Fibroblast of lung (primary cell): ENCODE measurements around the gene HIBCH. TPM values are rescaled to one million over a fixed set of nuclear protein-coding genes. Genes with fewer than 3 reads are reported as not detected.

Source experiments
- DNase-seq, 2 donors: peaks; one replicate each; pipeline versions ENCODE4 v3.0.0 to v3.0.0-alpha.2; 2010; ENCODE audit warnings: low read depth in 2 of 2
- H2AFZ ChIP-seq: 2 replicates; pipeline ENCODE4 v1.5.1; 2012; ENCODE audit warnings: low read length, control low read depth, inconsistent platforms
- H3K27ac ChIP-seq: 2 replicates; pipeline ENCODE4 v1.5.1; 2011; ENCODE audit warnings: low read length, control low read depth; ENCODE audit not compliant: insufficient read depth
- H3K27me3 ChIP-seq: 2 replicates; pipeline ENCODE4 v1.5.1; 2011; ENCODE audit warnings: mild to moderate bottlenecking, low read length; ENCODE audit not compliant: control insufficient read depth, insufficient read depth
- H3K36me3 ChIP-seq: 2 replicates; pipeline ENCODE4 v1.5.1; 2011; ENCODE audit warnings: low read length; ENCODE audit not compliant: control insufficient read depth, insufficient read depth
- H3K4me1 ChIP-seq: 2 replicates; pipeline ENCODE4 v1.5.1; 2011; ENCODE audit warnings: low read length; ENCODE audit not compliant: control insufficient read depth, insufficient read depth; ENCODE audit errors: extremely low read depth
- H3K4me2 ChIP-seq: 2 replicates; pipeline ENCODE4 v1.5.1; 2011; ENCODE audit warnings: low read length, control low read depth; ENCODE audit not compliant: insufficient read depth; ENCODE audit errors: extremely low read depth
- H3K4me3 ChIP-seq, 4 experiments: fragments of 200-600 bp in 1 of 4; sonication (generic) in 1 of 4; replicated peaks in 1 of 4; 2 replicates each; pipeline ENCODE4 v1.5.1; 2011 to 2016; ENCODE audit warnings: low read length in 4 of 4, low read depth in 3 of 4, mild to moderate bottlenecking in 3 of 4, control low read depth in 2 of 4, inconsistent platforms in 1 of 4, mixed read lengths in 1 of 4; ENCODE audit not compliant: insufficient read depth in 1 of 4; ENCODE audit errors: control extremely low read depth in 1 of 4
- H3K79me2 ChIP-seq: 2 replicates; pipeline ENCODE4 v1.5.1; 2012; ENCODE audit warnings: mild to moderate bottlenecking, low read length, inconsistent platforms; ENCODE audit not compliant: control insufficient read depth, insufficient read depth
- H3K9ac ChIP-seq: 2 replicates; pipeline ENCODE4 v1.5.1; 2011; ENCODE audit warnings: mild to moderate bottlenecking, low read length, control low read depth; ENCODE audit not compliant: insufficient read depth
- H3K9me3 ChIP-seq: 2 replicates; pipeline ENCODE4 v1.5.1; 2012; ENCODE audit warnings: low read depth, low read length; ENCODE audit not compliant: control insufficient read depth, insufficient read depth
- H4K20me1 ChIP-seq: 2 replicates; pipeline ENCODE4 v1.5.1; 2011; ENCODE audit warnings: low read length; ENCODE audit not compliant: control insufficient read depth, insufficient read depth; ENCODE audit errors: extremely low read depth
- CTCF ChIP-seq, 2 donors: IDR thresholded peaks in 1 of 2; conservative IDR thresholded peaks in 1 of 2; 1 replicate in 1 of 2; 2 replicates in 1 of 2; pipeline ENCODE4 v1.5.1; 2011 to 2012; ENCODE audit warnings: low read length in 2 of 2, control low read depth in 1 of 2, inconsistent platforms in 1 of 2, low read depth in 1 of 2, mild to moderate bottlenecking in 1 of 2
- EZH2 ChIP-seq: IDR thresholded peaks from 2 replicates; pipeline ENCODE4 v1.5.1; 2012; ENCODE audit warnings: low read length, control low read depth, mild to moderate bottlenecking; ENCODE audit errors: missing control alignments
- polyA plus RNA-seq, 2 donors: library from polyadenylated mRNA; depleted of rRNA in 1 of 2; stranded (reverse) in 1 of 2; unstranded in 1 of 2; fragments of >200 nt; gene quantifications; 2 replicates each; pipeline ENCODE4 v1.2.1, GENCODE V29; 2011 to 2012; ENCODE audit warnings: missing spikeins in 1 of 2
- total RNA-seq: library from RNA; depleted of rRNA; stranded (reverse); fragments of >200 nt; gene quantifications from 2 replicates; pipeline ENCODE4 v1.2.1, GENCODE V29; 2014

The HIBCH gene
- total and polyA plus RNA-seq, 2 donors (not counting 1 experiment from before 2014, with no cell fraction given), result 14.9 to 19.2 TPM

DNA sequence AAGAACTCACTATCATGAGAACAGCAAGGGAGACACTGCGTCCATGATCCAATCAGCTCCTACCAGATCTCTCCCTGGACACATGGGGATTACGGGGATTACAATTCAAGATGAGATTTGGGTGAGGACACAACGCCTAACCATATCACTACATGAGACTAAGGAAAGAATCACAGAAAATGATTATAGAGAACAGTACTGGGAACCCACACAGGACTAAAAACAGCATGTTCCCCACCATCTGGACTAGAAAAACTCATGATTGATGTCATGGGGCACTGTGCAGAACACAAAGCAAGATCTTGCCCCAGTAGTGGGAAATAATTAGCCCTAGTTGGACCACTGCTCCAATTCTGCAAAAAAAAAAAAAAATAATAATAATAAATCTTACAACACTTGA is 63.5 kb downstream of the HIBCH start:
- no peak overlapping the region for H3K4me3 ChIP-seq
- H3K27me3 ChIP-seq, result no peaks in the 10 kb centered on the region
- H3K27ac ChIP-seq, result no peak overlapping the region
- no peak overlapping the region for H3K4me2 ChIP-seq
- DNase-seq, result no peak
- no peak overlapping the region for H2AFZ ChIP-seq
- no peaks in the 10 kb centered on the region for H3K36me3 ChIP-seq
- H4K20me1 ChIP-seq, result no peaks in the 10 kb centered on the region
- H3K9me3 ChIP-seq, result no peaks in the 10 kb centered on the region
- H3K79me2 ChIP-seq, result no peaks in the 10 kb centered on the region
- no peaks in the 10 kb centered on the region for H3K4me1 ChIP-seq
- TF ChIP-seq EZH2 (no peak), CTCF (conservative IDR thresholded peaks at IDR 0.05 in 1 of 2, IDR thresholded peaks at IDR 0.05 in 1 of 2; ENCODE audit: low read depth in 1 of 2, low read length in 2 of 2) (no peak)
- no peak overlapping the region for H3K9ac ChIP-seq

- Histone ChIP-seq H3K27ac (no peak overlapping the region), H3K36me3 (no peaks in the 10 kb centered on the region), H3K27me3 (no peaks in the 10 kb centered on the region), H3K9me3 (no peaks in the 10 kb centered on the region), H3K79me2 (no peaks in the 10 kb centered on the region), H3K4me1 (no peaks in the 10 kb centered on the region), H3K9ac (no peak overlapping the region), H3K4me3 (no peak overlapping the region), H3K4me2 (no peak overlapping the region), H2AFZ (no peak overlapping the region), H4K20me1 (no peaks in the 10 kb centered on the region)
- TF ChIP-seq CTCF (conservative IDR thresholded peaks at IDR 0.05 in 1 of 2, IDR thresholded peaks at IDR 0.05 in 1 of 2; ENCODE audit: low read depth in 1 of 2, low read length in 2 of 2), result no peak
- TF ChIP-seq EZH2, result no peak
- DNase-seq, result peak in 1 of 2 donors; percentile 18
Observed at GRCh38 chr2:190255676-190256075, 64.0 kb downstream of the HIBCH start.

GRCh38 chr2:190254063-190254850 is 65.4 kb downstream of the HIBCH start:
- Histone ChIP-seq H3K9ac (no peak overlapping the region), H3K27ac (no peak overlapping the region), H3K9me3 (no peaks in the 10 kb centered on the region), H3K36me3 (no peaks in the 10 kb centered on the region), H3K4me2 (no peak overlapping the region), H3K27me3 (no peaks in the 10 kb centered on the region), H3K4me1 (no peaks in the 10 kb centered on the region), H4K20me1 (no peaks in the 10 kb centered on the region), H3K4me3 (no peak overlapping the region), H3K79me2 (no peaks in the 10 kb centered on the region), H2AFZ (no peak overlapping the region)
- peak in 1 of 2 donors; percentile 64 for DNase-seq
- no peak for TF ChIP-seq EZH2
- no peak for TF ChIP-seq CTCF (conservative IDR thresholded peaks at IDR 0.05 in 1 of 2, IDR thresholded peaks at IDR 0.05 in 1 of 2; ENCODE audit: low read depth in 1 of 2, low read length in 2 of 2)
